CD8-positive, alpha-beta memory T cell (primary cell): ENCODE data around the gene ZCCHC7. TPM values are rescaled to one million over a fixed set of nuclear protein-coding genes. Genes with fewer than 3 reads are reported as not detected.

Experiments
- CTCF ChIA-PET: fragments of 350-600 bp; sonication (Branson Sonifier 250); formaldehyde crosslinking; loops from one replicate; lab custom pipeline; 2021; ENCODE audit warnings: antibody characterized with exemption; lab: Charles Lee
- POLR2A ChIA-PET: fragments of 350-600 bp; sonication (Branson Sonifier 250); formaldehyde crosslinking; loops from one replicate; lab custom pipeline; 2021; ENCODE audit warnings: antibody characterized with exemption; lab: Charles Lee
- DNase-seq, 5 donors: peaks; one replicate each; pipeline versions ENCODE4 v3.0.0 to v3.0.0-alpha.2; 2020 to 2022; ENCODE audit warnings: mixed read lengths in 1 of 5
- H3K27ac ChIP-seq: one replicate; pipeline ENCODE4 v1.7.0; 2013; ENCODE audit warnings: low read depth, mild to moderate bottlenecking, low read length, moderate library complexity
- H3K27me3 ChIP-seq: 2 replicates; pipeline ENCODE4 v1.7.0; 2013; ENCODE audit warnings: low read length, mild to moderate bottlenecking; ENCODE audit not compliant: insufficient read depth, poor library complexity, severe bottlenecking
- H3K36me3 ChIP-seq: 2 replicates; pipeline ENCODE4 v1.7.0; 2013; ENCODE audit warnings: mild to moderate bottlenecking, low read length, moderate library complexity; ENCODE audit not compliant: insufficient read depth
- H3K4me1 ChIP-seq: 2 replicates; pipeline ENCODE4 v1.7.0; 2013; ENCODE audit warnings: mild to moderate bottlenecking, low read length, moderate library complexity; ENCODE audit not compliant: insufficient read depth
- H3K4me3 ChIP-seq: 2 replicates; pipeline ENCODE4 v1.7.0; 2013; ENCODE audit warnings: mild to moderate bottlenecking, low read length
- H3K9me3 ChIP-seq: 2 replicates; pipeline ENCODE4 v1.7.0; 2013; ENCODE audit warnings: mild to moderate bottlenecking, low read length
- H3K27ac Mint-ChIP-seq, 8 donors: one replicate each; pipeline ENCODE4 v1.8.0; 2020 to 2021; ENCODE audit warnings: mixed read lengths in 8 of 8, mild to moderate bottlenecking in 6 of 8, inconsistent platforms in 3 of 8, moderate library complexity in 3 of 8
- H3K27me3 Mint-ChIP-seq, 2 donors: one replicate each; pipeline ENCODE4 v1.8.0; 2020 to 2021; ENCODE audit warnings: mixed read lengths in 2 of 2, mild to moderate bottlenecking in 1 of 2, moderate library complexity in 1 of 2
- H3K36me3 Mint-ChIP-seq, 3 donors: one replicate each; pipeline ENCODE4 v1.8.0; 2020 to 2021; ENCODE audit warnings: mixed read lengths in 3 of 3, inconsistent platforms in 1 of 3, mild to moderate bottlenecking in 1 of 3
- H3K4me1 Mint-ChIP-seq, 3 donors: one replicate each; pipeline ENCODE4 v1.8.0; 2020 to 2021; ENCODE audit warnings: mixed read lengths in 3 of 3, inconsistent platforms in 1 of 3, mild to moderate bottlenecking in 1 of 3
- H3K4me3 Mint-ChIP-seq, 7 donors: one replicate each; pipeline ENCODE4 v1.8.0; 2020 to 2021; ENCODE audit warnings: mixed read lengths in 7 of 7, mild to moderate bottlenecking in 6 of 7, moderate library complexity in 4 of 7, inconsistent platforms in 2 of 7
- H3K9me3 Mint-ChIP-seq, 5 donors: one replicate each; pipeline ENCODE4 v1.8.0; 2020 to 2022; ENCODE audit warnings: mixed read lengths in 5 of 5, mild to moderate bottlenecking in 3 of 5, moderate library complexity in 2 of 5, inconsistent platforms in 1 of 5
- polyA plus RNA-seq: library from polyadenylated mRNA; unstranded; fragments of 300-500 nt; fragmentation: Illumina TruSeq; gene quantifications from one replicate; pipeline ENCODE4 v1.2.3, GENCODE V29; 2021
- total RNA-seq, 2 experiments: library from RNA; stranded (reverse); gene quantifications; one replicate each; pipeline ENCODE4 v1.2.3, GENCODE V29; 2021

ZCCHC7 gene
- total and polyA plus RNA-seq, 3 experiments from 2014 or later: 25.6 to 35.2 (median 27.1) TPM

DNA sequence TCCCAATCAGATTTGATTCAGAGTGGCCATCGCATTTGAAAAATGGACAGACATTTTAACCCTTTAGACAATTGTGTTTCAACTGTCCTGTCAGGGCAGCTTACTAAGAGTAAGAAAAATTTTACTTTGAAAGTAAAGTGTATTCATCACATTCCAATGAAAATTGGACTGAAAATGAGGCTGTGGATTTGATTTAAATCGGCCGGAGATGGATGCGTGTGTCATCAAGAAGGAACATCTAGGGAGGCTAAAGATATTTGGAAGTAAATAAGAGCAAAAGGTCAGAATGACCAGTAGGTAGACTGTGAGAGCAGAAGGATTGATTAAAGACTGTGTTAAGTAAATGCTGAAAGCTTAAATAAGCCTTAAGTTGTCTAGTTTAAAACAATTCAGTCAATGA, 1.5 kb downstream of the ZCCHC7 start:
- CTCF ChIA-PET: interaction anchor here (1.0 to 2.3 kb wide), 2 partner anchors 25 to 245 kb away, joined by 3 to 9 read pairs; no protein-coding TSS in a partner anchor
- H3K27me3 Mint-ChIP-seq: no peaks in the 10 kb centered on the region
- H3K27ac Mint-ChIP-seq: peak overlapping the region; percentile 41 to 99 (median 98)
- POLR2A ChIA-PET: interaction anchor here (0.6 to 2.6 kb wide), 3 partner anchors 8 to 25 kb away, joined by 3 to 13 read pairs (median 3); no protein-coding TSS in a partner anchor
- peaks cover 50% of the 10 kb centered on the region for H3K4me1 ChIP-seq
- peak overlapping the region; percentile 91 to 100 (median 98) for H3K4me3 Mint-ChIP-seq
- peaks cover 0 to 3% (median 0%) of the 10 kb centered on the region in 5 donors for H3K9me3 Mint-ChIP-seq
- peak overlapping the region; percentile 98 for H3K27ac ChIP-seq
- H3K36me3 ChIP-seq: peaks cover 5% of the 10 kb centered on the region
- H3K4me1 Mint-ChIP-seq: peaks cover 37 to 50% (median 49%) of the 10 kb centered on the region in 3 donors
- no peaks in the 10 kb centered on the region for H3K9me3 ChIP-seq
- H3K27me3 ChIP-seq: no peaks in the 10 kb centered on the region
- DNase-seq: no peak
- peaks cover 0 to 15% (median 0%) of the 10 kb centered on the region in 3 donors for H3K36me3 Mint-ChIP-seq
- H3K4me3 ChIP-seq: peak overlapping the region; percentile 85

DNA sequence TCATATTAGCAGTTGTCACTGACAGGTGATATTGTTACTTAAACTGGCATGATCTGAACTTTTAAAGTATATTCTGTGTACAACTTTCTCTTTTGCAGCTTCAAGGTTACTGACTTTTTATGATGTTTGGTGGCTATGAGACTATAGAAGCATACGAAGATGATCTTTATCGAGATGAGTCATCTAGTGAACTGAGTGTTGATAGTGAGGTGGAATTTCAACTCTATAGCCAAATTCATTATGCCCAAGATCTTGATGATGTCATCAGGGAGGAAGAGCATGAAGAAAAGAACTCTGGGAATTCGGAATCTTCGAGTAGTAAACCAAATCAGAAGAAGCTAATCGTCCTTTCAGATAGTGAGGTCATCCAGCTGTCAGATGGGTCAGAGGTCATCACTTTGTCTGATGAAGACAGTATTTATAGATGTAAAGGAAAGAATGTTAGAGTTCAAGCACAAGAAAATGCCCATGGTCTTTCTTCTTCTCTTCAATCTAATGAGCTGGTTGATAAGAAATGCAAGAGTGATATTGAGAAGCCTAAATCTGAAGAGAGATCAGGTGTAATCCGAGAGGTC, 5.9 kb downstream of the ZCCHC7 start:
- CTCF ChIA-PET: no interaction called here
- peaks cover 33 to 37% (median 37%) of the 10 kb centered on the region in 3 donors for H3K4me1 Mint-ChIP-seq
- POLR2A ChIA-PET: no interaction called here
- Histone ChIP-seq H3K9me3 (no peaks in the 10 kb centered on the region), H3K27me3 (no peaks in the 10 kb centered on the region), H3K27ac (no peak overlapping the region), H3K36me3 (peaks cover 24% of the 10 kb centered on the region), H3K4me3 (no peak overlapping the region), H3K4me1 (peaks cover 48% of the 10 kb centered on the region)
- DNase-seq: no peak
- no peak overlapping the region for H3K4me3 Mint-ChIP-seq
- no peaks in the 10 kb centered on the region for H3K9me3 Mint-ChIP-seq
- H3K36me3 Mint-ChIP-seq: peaks cover 0 to 9% (median 0%) of the 10 kb centered on the region in 3 donors
- no peaks in the 10 kb centered on the region for H3K27me3 Mint-ChIP-seq
- no peak overlapping the region for H3K27ac Mint-ChIP-seq

DNA sequence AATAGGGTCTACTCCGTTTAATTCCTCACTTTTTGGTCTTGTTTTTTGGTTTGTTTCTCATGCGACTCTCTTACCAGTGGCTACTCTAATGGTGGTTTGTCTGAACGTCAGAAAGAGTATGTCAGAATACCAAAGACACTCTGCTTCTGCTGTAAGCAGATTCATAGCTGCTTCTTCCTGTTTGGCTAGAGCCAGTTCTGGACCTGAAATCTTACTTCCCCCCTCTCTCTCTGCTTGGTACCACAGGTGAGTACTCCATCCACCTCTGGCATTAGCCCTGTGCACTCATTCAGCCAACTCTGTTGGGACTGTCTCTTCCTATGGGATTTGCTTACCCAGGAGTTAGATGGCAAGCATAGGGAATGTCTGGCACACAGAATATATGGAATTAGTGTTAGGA, 6.6 kb downstream of the ZCCHC7 start:
- Histone ChIP-seq H3K36me3 (peaks cover 24% of the 10 kb centered on the region), H3K4me1 (peaks cover 41% of the 10 kb centered on the region), H3K27ac (no peak overlapping the region), H3K4me3 (no peak overlapping the region), H3K9me3 (no peaks in the 10 kb centered on the region), H3K27me3 (no peaks in the 10 kb centered on the region)
- no peaks in the 10 kb centered on the region for H3K9me3 Mint-ChIP-seq
- H3K36me3 Mint-ChIP-seq: peaks cover 5 to 16% (median 6%) of the 10 kb centered on the region in 3 donors
- no peak for DNase-seq
- H3K4me3 Mint-ChIP-seq: no peak overlapping the region
- POLR2A ChIA-PET: no interaction called here
- H3K4me1 Mint-ChIP-seq: peaks cover 30 to 37% (median 35%) of the 10 kb centered on the region in 3 donors
- H3K27me3 Mint-ChIP-seq: no peaks in the 10 kb centered on the region
- H3K27ac Mint-ChIP-seq: no peak overlapping the region
- CTCF ChIA-PET: no interaction called here

DNA sequence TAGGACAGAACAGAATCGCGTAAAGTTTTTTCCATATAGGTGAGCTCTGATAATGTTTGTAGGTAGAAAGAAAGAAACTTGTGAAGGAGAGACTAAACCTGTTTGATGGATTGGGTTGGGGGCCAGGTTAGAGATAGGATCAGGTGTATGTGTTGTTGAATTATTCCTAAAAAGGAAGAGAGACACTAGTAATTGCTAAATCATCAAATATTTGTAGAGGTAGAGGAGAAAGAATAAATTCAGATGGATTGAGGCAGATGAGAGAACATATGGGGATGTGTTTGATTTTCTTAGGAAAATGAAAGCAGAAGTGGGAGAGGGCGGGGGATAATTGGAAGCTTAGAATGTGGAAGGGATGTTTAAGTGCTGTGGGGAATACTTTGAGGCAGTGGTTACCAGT, 7.7 kb downstream of the ZCCHC7 start:
- H3K27me3 ChIP-seq: no peaks in the 10 kb centered on the region
- no peak overlapping the region for H3K4me3 Mint-ChIP-seq
- H3K9me3 Mint-ChIP-seq: no peaks in the 10 kb centered on the region
- no peak overlapping the region for H3K27ac ChIP-seq
- no peak overlapping the region for H3K27ac Mint-ChIP-seq
- peaks cover 5 to 24% (median 9%) of the 10 kb centered on the region in 3 donors for H3K36me3 Mint-ChIP-seq
- peaks cover 23 to 32% (median 30%) of the 10 kb centered on the region in 3 donors for H3K4me1 Mint-ChIP-seq
- no peaks in the 10 kb centered on the region for H3K27me3 Mint-ChIP-seq
- DNase-seq: no peak
- H3K4me3 ChIP-seq: no peak overlapping the region
- ChIA-PET POLR2A (no interaction called here), CTCF (no interaction called here)
- peaks cover 30% of the 10 kb centered on the region for H3K4me1 ChIP-seq
- H3K9me3 ChIP-seq: no peaks in the 10 kb centered on the region
- H3K36me3 ChIP-seq: peaks cover 24% of the 10 kb centered on the region

DNA sequence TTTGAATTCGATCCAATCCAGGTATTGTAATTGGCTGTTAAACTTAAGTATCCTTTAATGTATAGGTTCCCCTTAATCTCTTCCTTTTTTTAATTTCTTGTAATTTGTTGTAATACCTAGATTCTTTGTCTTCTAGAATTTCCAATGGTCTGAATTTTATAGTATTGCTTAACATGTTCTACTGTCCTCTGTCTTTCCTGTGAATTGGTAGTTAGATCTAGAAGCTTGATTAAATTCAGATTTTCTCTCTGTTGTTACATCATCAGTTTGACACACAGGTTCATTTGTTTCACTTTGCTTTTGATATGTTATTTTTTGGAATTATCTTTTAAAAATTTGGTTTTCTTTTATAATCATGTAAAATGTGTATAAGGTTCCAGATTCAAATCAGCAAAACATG, 13.8 kb downstream of the ZCCHC7 start:
- POLR2A ChIA-PET: no interaction called here
- CTCF ChIA-PET: interaction anchor here (1.0 kb wide), 1 partner anchor 54 kb away, joined by 3 read pairs; no protein-coding TSS in a partner anchor
- peaks cover 33 to 52% (median 48%) of the 10 kb centered on the region in 3 donors for H3K4me1 Mint-ChIP-seq

DNA sequence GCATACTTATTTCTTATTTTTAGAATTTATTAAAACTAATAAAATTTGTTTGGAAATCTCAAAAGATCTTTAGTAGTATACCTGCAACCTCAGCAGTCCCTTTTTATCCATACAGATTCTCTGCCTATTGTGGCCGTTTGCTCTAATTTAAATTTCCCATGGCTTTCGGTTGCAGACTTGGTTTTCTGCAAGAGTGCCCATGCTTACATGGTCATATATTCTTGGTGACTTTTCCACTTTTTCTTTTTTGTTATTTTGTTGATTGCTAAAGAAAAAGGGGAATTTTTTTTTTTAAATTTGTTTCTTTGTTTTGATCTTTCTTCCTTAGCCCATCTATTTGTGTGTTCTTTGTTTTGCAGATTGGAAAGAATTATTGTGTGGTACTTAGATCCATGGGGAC, 20.6 kb downstream of the ZCCHC7 start:
- peaks cover 39 to 77% (median 76%) of the 10 kb centered on the region in 3 donors for H3K4me1 Mint-ChIP-seq
- Histone ChIP-seq H3K4me1 (peaks cover 30% of the 10 kb centered on the region), H3K9me3 (no peaks in the 10 kb centered on the region), H3K27me3 (no peaks in the 10 kb centered on the region), H3K36me3 (no peaks in the 10 kb centered on the region), H3K27ac (no peak overlapping the region), H3K4me3 (no peak overlapping the region)
- peaks cover 8 to 32% (median 17%) of the 10 kb centered on the region in 3 donors for H3K36me3 Mint-ChIP-seq
- peak overlapping the region in 1 of 7 donors; percentile 5 for H3K4me3 Mint-ChIP-seq
- peak overlapping the region in 1 of 8 donors; percentile 24 for H3K27ac Mint-ChIP-seq
- ChIA-PET CTCF (no interaction called here), POLR2A (no interaction called here)
- H3K9me3 Mint-ChIP-seq: no peaks in the 10 kb centered on the region
- H3K27me3 Mint-ChIP-seq: no peaks in the 10 kb centered on the region
- DNase-seq: no peak

More for the DNA sequence above, 13.8 kb downstream of the ZCCHC7 start:
- no peaks in the 10 kb centered on the region for H3K36me3 ChIP-seq
- H3K27ac Mint-ChIP-seq: peak overlapping the region in 1 of 8 donors; percentile 19
- no peak overlapping the region for H3K4me3 Mint-ChIP-seq
- H3K36me3 Mint-ChIP-seq: peaks cover 17 to 50% (median 20%) of the 10 kb centered on the region in 3 donors
- no peak for DNase-seq
- no peaks in the 10 kb centered on the region for H3K27me3 ChIP-seq
- H3K27me3 Mint-ChIP-seq: no peaks in the 10 kb centered on the region
- H3K4me3 ChIP-seq: no peak overlapping the region
- H3K9me3 ChIP-seq: no peaks in the 10 kb centered on the region
- H3K4me1 ChIP-seq: peaks cover 14% of the 10 kb centered on the region
- no peaks in the 10 kb centered on the region for H3K9me3 Mint-ChIP-seq
- no peak overlapping the region for H3K27ac ChIP-seq

- no peaks in the 10 kb centered on the region for H3K27me3 ChIP-seq
- Mint-ChIP-seq H3K9me3 (no peaks in the 10 kb centered on the region), H3K27me3 (no peaks in the 10 kb centered on the region), H3K4me3 (peak overlapping the region in 3 of 7 donors; percentile 38 to 59 (median 43)), H3K36me3 (peaks cover 0 to 23% (median 10%) of the 10 kb centered on the region in 3 donors), H3K27ac (peak overlapping the region in 5 of 8 donors; percentile 27 to 85 (median 69)), H3K4me1 (peaks cover 46 to 72% (median 70%) of the 10 kb centered on the region in 3 donors)
- H3K4me3 ChIP-seq: no peak overlapping the region
- DNase-seq: no peak
- H3K36me3 ChIP-seq: no peaks in the 10 kb centered on the region
- no peak overlapping the region for H3K27ac ChIP-seq
- ChIA-PET CTCF (no interaction called here), POLR2A (no interaction called here)
- H3K4me1 ChIP-seq: peaks cover 41% of the 10 kb centered on the region
- H3K9me3 ChIP-seq: no peaks in the 10 kb centered on the region
These were observed 24.4 kb downstream of the ZCCHC7 start for GRCh38 chr9:37144762-37145161.

- H3K36me3 ChIP-seq: no peaks in the 10 kb centered on the region
- H3K27me3 Mint-ChIP-seq: no peaks in the 10 kb centered on the region
- H3K4me1 Mint-ChIP-seq: peaks cover 41 to 65% (median 64%) of the 10 kb centered on the region in 3 donors
- H3K27ac Mint-ChIP-seq: peak overlapping the region; percentile 44 to 94 (median 88)
- H3K9me3 Mint-ChIP-seq: no peaks in the 10 kb centered on the region
- peak in 2 of 5 donors; percentile 37 to 57 for DNase-seq
- peaks cover 41% of the 10 kb centered on the region for H3K4me1 ChIP-seq
- peak overlapping the region; percentile 24 to 86 (median 70) for H3K4me3 Mint-ChIP-seq
- H3K27me3 ChIP-seq: no peaks in the 10 kb centered on the region
- ChIA-PET CTCF (interaction anchor here (0.9 to 2.1 kb wide), 3 partner anchors 26 to 278 kb away, joined by 3 to 9 read pairs (median 3); partner anchors contain the start of gene ZCCHC7), POLR2A (interaction anchor here (1.0 to 1.7 kb wide), 2 partner anchors 26 to 445 kb away, joined by 3 to 13 read pairs; partner anchors contain the start of gene ZCCHC7)
- H3K4me3 ChIP-seq: peak overlapping the region; percentile 8
- H3K27ac ChIP-seq: peak overlapping the region; percentile 17
- H3K36me3 Mint-ChIP-seq: peaks cover 0 to 20% (median 12%) of the 10 kb centered on the region in 3 donors
- no peaks in the 10 kb centered on the region for H3K9me3 ChIP-seq
These were observed 26.0 kb downstream of the ZCCHC7 start for GRCh38 chr9:37146410-37146809.
